ENCODE results near the gene TDRD5. TPM values are rescaled to one million over a fixed set of nuclear protein-coding genes. Genes with fewer than 3 reads are reported as not detected.

The TDRD5 gene
- total RNA-seq, 1 experiment from 2014 or later, result 0.25 TPM

- ChIA-PET POLR2A (no interaction called here), RAD21 (ENCODE audit: low non-redundant PET in 1 of 2, low total read pairs in 2 of 2, uncharacterized antibody in 2 of 2, unreplicated experiment in 2 of 2) (interaction anchor here in 1 of 2 experiments (1.4 kb wide), 1 partner anchor 107 kb away, joined by 4 read pairs; no protein-coding TSS in a partner anchor), CTCF (interaction anchor here (12.3 kb wide), 1 partner anchor 108 kb away, joined by 479 read pairs; no protein-coding TSS in a partner anchor)
- no peaks in the 10 kb centered on the region for H3K36me3 ChIP-seq (ENCODE audit: control insufficient read depth in 1 of 2, insufficient read depth in 2 of 2, low read length in 2 of 2)
- no peaks in the 10 kb centered on the region for H3K79me2 ChIP-seq (ENCODE audit: insufficient read depth, low read length)
- H3K9ac ChIP-seq (ENCODE audit: low read length), result no peak overlapping the region
- TF ChIP-seq CTCF (IDR thresholded peaks at IDR 0.05 in 2 of 3, conservative IDR thresholded peaks at IDR 0.05 in 1 of 3; ENCODE audit: borderline replicate concordance in 1 of 3, insufficient read depth in 1 of 3, low read depth in 2 of 3, low read length in 2 of 3), result no peak
- TF ChIP-seq EZH2 (IDR thresholded peaks at IDR 0.05), result no peak
- no peak for TF ChIP-seq MAX (IDR thresholded peaks at IDR 0.05)
- TF ChIP-seq ZNF274 (IDR thresholded peaks at IDR 0.05; ENCODE audit: low read depth, low read length), result no peak
- TF ChIP-seq ELF1 (IDR thresholded peaks at IDR 0.05; ENCODE audit: borderline replicate concordance, low read depth), result no peak
- TF ChIP-seq FOSL1 (IDR thresholded peaks at IDR 0.05; ENCODE audit: low read depth), result no peak
- TF ChIP-seq ZFX (IDR thresholded peaks at IDR 0.05), result no peak
- intact Hi-C loops (cut with micrococcal nuclease), result loop anchor here (10.0 kb wide), 1 partner anchor 252 kb away; the partner anchor contains the start of gene CEP350
- H3K4me3 ChIP-seq (replicated peaks in 1 of 2; ENCODE audit: low read depth in 1 of 2, low read length in 2 of 2), result no peak overlapping the region
- no peaks in the 10 kb centered on the region for H3K9me2 ChIP-seq (ENCODE audit: insufficient read depth)
- H3K4me1 ChIP-seq (ENCODE audit: control insufficient read depth in 1 of 2, insufficient read depth in 2 of 2, low read length in 2 of 2), result no peaks in the 10 kb centered on the region
- no peaks in the 10 kb centered on the region for H4K20me1 ChIP-seq (ENCODE audit: insufficient read depth)
- no TSS peak for BruUV-seq (replicated peaks)
- H3K27me3 ChIP-seq (ENCODE audit: insufficient read depth, low read length), result no peaks in the 10 kb centered on the region
- DNase-seq (ENCODE audit: low read depth, low spot score) (no peak), ATAC-seq (no peak)
- H3K9me3 ChIP-seq (ENCODE audit: control insufficient read depth in 1 of 2, insufficient read depth in 1 of 2, low read depth in 1 of 2, low read length in 2 of 2), result no peaks in the 10 kb centered on the region
- no peak overlapping the region for H3K4me2 ChIP-seq (ENCODE audit: low read length)
- H3K27ac ChIP-seq (ENCODE audit: low read depth, low read length), result no peak overlapping the region
- H2AFZ ChIP-seq (ENCODE audit: low read depth, low read length, poor library complexity, severe bottlenecking), result no peak overlapping the region
These were observed 111.4 kb downstream of the TDRD5 start for GRCh38 chr1:179702946-179703539.

All from HCT116 (cell line).